Measurements from ENCODE around the gene CELA2A. TPM values are rescaled to one million over a fixed set of nuclear protein-coding genes. Genes with fewer than 3 reads are reported as not detected.

Gene CELA2A
- polyA plus RNA-seq, 1 of the 3 experiments (the other 2 are of a cell fraction) = not detected

DNA sequence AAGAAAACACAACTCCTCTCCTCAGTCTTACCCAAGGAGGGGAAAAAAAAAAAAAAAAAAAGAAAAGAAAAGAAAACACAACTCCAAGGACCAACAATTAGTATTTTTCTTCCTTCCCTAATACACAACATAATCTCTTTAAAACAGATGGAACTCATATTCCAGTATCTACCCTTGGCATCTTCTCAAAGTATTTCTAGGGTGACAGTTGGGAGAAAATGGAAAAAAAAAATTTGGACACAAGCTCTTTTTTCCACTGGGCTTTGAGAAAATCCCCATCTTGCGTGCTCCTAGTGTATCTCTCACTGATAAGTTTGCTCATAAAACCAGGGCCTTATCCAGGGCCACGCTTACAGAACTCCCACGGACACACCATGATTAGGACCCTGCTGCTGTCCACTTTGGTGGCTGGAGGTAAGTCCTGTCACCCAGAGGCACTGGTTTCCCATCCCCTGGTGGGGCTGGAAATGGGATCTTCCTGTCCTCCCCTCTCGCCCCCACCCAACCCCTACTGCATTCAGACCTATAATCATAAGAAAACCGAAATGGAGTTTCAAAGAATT is 19.3 kb downstream of the CELA2A start, which contains the start of gene CELA2B:
TSS of gene CELA2B (plus strand) at position 353 of the 563 bp plus-strand sequence. CDS start at position 375, 22 bp downstream.
- Histone ChIP-seq H4K20me1 (ENCODE audit: insufficient read depth) (no peaks in the 10 kb centered on the region), H3F3A (replicated peaks; ENCODE audit: insufficient read depth) (no peaks in the 10 kb centered on the region), H3K4me2 (no peak within 1 kb of the TSS), H3K9me3 (no peaks in the 10 kb centered on the region), H3K4me1 (ENCODE audit: control insufficient read depth in 1 of 2, insufficient read depth in 2 of 2, low read depth in 1 of 2, low read length in 1 of 2) (no peaks in the 10 kb centered on the region), H2AFZ (ENCODE audit: low read depth) (no peak within 1 kb of the TSS), H3K27ac (ENCODE audit: low read depth in 2 of 2, low read length in 1 of 2) (no peak within 1 kb of the TSS), H3K9me2 (no peaks in the 10 kb centered on the region), H3K79me2 (ENCODE audit: insufficient read depth) (no peaks in the 10 kb centered on the region), H3K4me3 (ENCODE audit: low read depth in 2 of 2, low read length in 1 of 2) (no peak within 1 kb of the TSS), H3K27me3 (ENCODE audit: insufficient read depth) (no peaks in the 10 kb centered on the region), H3K9ac (no peak within 1 kb of the TSS), H3K36me3 (replicated peaks in 1 of 2; ENCODE audit: control insufficient read depth in 1 of 2, insufficient read depth in 2 of 2, low read length in 1 of 2) (no peaks in the 10 kb centered on the region)
- no peak for DNase-seq
- WGBS (ENCODE audit: low lambda C conversion rate) = 82% methylated on average over 5 of the region's 5 CpGs
- CTCF ChIA-PET = no interaction called here
- TF ChIP-seq, protein P1, sequence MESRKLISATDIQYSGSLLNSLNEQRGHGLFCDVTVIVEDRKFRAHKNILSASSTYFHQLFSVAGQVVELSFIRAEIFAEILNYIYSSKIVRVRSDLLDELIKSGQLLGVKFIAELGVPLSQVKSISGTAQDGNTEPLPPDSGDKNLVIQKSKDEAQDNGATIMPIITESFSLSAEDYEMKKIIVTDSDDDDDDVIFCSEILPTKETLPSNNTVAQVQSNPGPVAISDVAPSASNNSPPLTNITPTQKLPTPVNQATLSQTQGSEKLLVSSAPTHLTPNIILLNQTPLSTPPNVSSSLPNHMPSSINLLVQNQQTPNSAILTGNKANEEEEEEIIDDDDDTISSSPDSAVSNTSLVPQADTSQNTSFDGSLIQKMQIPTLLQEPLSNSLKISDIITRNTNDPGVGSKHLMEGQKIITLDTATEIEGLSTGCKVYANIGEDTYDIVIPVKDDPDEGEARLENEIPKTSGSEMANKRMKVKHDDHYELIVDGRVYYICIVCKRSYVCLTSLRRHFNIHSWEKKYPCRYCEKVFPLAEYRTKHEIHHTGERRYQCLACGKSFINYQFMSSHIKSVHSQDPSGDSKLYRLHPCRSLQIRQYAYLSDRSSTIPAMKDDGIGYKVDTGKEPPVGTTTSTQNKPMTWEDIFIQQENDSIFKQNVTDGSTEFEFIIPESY (IDR thresholded peaks at IDR 0.05; ENCODE audit: borderline replicate concordance, low read depth) = no peak
- TF ChIP-seq MXI1 (IDR thresholded peaks at IDR 0.05; ENCODE audit: low read depth, low read length) (no peak), FOXM1 (IDR thresholded peaks at IDR 0.05; ENCODE audit: low read depth) (no peak), JUND (IDR thresholded peaks at IDR 0.05) (no peak), MEF2A (IDR thresholded peaks at IDR 0.05; ENCODE audit: borderline replicate concordance, low read depth) (no peak), TCF12 (IDR thresholded peaks at IDR 0.05) (no peak), EP300 (IDR thresholded peaks at IDR 0.05; ENCODE audit: borderline replicate concordance in 1 of 2, low read depth in 1 of 2, low read length in 1 of 2) (no peak), RFX5 (IDR thresholded peaks at IDR 0.05; ENCODE audit: low read length) (no peak)
- TF ChIP-seq, protein P2, sequence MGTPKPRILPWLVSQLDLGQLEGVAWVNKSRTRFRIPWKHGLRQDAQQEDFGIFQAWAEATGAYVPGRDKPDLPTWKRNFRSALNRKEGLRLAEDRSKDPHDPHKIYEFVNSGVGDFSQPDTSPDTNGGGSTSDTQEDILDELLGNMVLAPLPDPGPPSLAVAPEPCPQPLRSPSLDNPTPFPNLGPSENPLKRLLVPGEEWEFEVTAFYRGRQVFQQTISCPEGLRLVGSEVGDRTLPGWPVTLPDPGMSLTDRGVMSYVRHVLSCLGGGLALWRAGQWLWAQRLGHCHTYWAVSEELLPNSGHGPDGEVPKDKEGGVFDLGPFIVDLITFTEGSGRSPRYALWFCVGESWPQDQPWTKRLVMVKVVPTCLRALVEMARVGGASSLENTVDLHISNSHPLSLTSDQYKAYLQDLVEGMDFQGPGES (IDR thresholded peaks at IDR 0.05; ENCODE audit: low read depth, low read length) = no peak
- TF ChIP-seq, protein P3, sequence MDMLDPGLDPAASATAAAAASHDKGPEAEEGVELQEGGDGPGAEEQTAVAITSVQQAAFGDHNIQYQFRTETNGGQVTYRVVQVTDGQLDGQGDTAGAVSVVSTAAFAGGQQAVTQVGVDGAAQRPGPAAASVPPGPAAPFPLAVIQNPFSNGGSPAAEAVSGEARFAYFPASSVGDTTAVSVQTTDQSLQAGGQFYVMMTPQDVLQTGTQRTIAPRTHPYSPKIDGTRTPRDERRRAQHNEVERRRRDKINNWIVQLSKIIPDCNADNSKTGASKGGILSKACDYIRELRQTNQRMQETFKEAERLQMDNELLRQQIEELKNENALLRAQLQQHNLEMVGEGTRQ (IDR thresholded peaks at IDR 0.05; ENCODE audit: borderline replicate concordance, low read depth, low read length) = no peak
- POLR2A ChIA-PET = no interaction called here

DNA sequence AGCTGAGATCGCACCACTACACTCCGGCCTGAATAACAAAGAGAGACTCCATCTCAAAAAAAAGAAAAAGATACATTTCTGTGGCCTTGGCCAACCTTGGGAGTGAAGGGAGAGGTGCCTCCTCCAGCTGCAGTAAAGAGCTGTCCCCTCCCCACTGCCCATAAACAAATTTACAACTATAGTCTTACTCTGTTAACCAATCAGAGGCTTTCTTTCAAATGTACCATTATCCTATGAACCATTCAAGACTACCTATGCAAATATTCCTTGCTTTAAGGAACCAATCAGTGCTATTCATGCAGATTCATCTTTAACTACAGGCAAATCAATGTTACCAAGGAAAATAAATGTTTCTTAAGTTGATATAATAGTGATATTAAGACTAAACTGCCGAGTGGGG is 20.4 kb downstream of the CELA2A start:
- no peak overlapping the region for H3K9ac ChIP-seq
- no peaks in the 10 kb centered on the region for H3K79me2 ChIP-seq (ENCODE audit: insufficient read depth)
- no peaks in the 10 kb centered on the region for H3K9me3 ChIP-seq
- WGBS (ENCODE audit: low lambda C conversion rate) = 89% methylated on average over 3 of the region's 3 CpGs
- H3K27ac ChIP-seq (ENCODE audit: low read depth in 2 of 2, low read length in 1 of 2) = no peak overlapping the region
- H3K4me3 ChIP-seq (ENCODE audit: low read depth in 2 of 2, low read length in 1 of 2) = no peak overlapping the region
- H3K4me2 ChIP-seq = no peak overlapping the region
- ChIA-PET POLR2A (no interaction called here), CTCF (no interaction called here)
- TF ChIP-seq, protein P4, sequence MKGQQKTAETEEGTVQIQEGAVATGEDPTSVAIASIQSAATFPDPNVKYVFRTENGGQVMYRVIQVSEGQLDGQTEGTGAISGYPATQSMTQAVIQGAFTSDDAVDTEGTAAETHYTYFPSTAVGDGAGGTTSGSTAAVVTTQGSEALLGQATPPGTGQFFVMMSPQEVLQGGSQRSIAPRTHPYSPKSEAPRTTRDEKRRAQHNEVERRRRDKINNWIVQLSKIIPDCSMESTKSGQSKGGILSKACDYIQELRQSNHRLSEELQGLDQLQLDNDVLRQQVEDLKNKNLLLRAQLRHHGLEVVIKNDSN (IDR thresholded peaks at IDR 0.05; ENCODE audit: borderline replicate concordance, low read depth) = no peak
- TF ChIP-seq TEAD4 (IDR thresholded peaks at IDR 0.05; ENCODE audit: borderline replicate concordance, insufficient read depth) = no peak
- TF ChIP-seq, protein P5, sequence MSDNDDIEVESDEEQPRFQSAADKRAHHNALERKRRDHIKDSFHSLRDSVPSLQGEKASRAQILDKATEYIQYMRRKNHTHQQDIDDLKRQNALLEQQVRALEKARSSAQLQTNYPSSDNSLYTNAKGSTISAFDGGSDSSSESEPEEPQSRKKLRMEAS (IDR thresholded peaks at IDR 0.05; ENCODE audit: low read depth) = no peak
- no peak for TF ChIP-seq MXI1 (IDR thresholded peaks at IDR 0.05; ENCODE audit: low read depth, low read length)
- no peak for DNase-seq
- H3K36me3 ChIP-seq (replicated peaks in 1 of 2; ENCODE audit: control insufficient read depth in 1 of 2, insufficient read depth in 2 of 2, low read length in 1 of 2) = no peaks in the 10 kb centered on the region
- no peak overlapping the region for H2AFZ ChIP-seq (ENCODE audit: low read depth)
- no peaks in the 10 kb centered on the region for H3K9me2 ChIP-seq
- no peaks in the 10 kb centered on the region for H3K4me1 ChIP-seq (ENCODE audit: control insufficient read depth in 1 of 2, insufficient read depth in 2 of 2, low read depth in 1 of 2, low read length in 1 of 2)
- H3K27me3 ChIP-seq (ENCODE audit: insufficient read depth) = no peaks in the 10 kb centered on the region
- no peaks in the 10 kb centered on the region for H3F3A ChIP-seq (replicated peaks; ENCODE audit: insufficient read depth)
- no peaks in the 10 kb centered on the region for H4K20me1 ChIP-seq (ENCODE audit: insufficient read depth)

All from SK-N-SH (cell line).